Measurements from ENCODE around the gene SLC2A9.
A peak's percentile ranks its signal among the peaks of the same experiment; 100 is the strongest.

The SLC2A9 gene

GRCh38 chr4:10023050-10023419 is 1.7 kb upstream of the SLC2A9 start:
- in situ Hi-C loops (cut with HindIII; ENCODE audit: low pct_unique_long_range_greater_than_20kb, low sequenced_read_pairs) = no loop called here
- no peak for DNase-seq (ENCODE audit: low read depth in 1 of 2, low spot score in 1 of 2)
- TF ChIP-seq JUND (IDR thresholded peaks at IDR 0.05; ENCODE audit: low read depth) = no peak

GRCh38 chr4:10022346-10023049 is 1.2 kb upstream of the SLC2A9 start:
- no peak for TF ChIP-seq JUND (IDR thresholded peaks at IDR 0.05; ENCODE audit: low read depth)
- in situ Hi-C loops (cut with HindIII; ENCODE audit: low pct_unique_long_range_greater_than_20kb, low sequenced_read_pairs) = no loop called here
- DNase-seq (ENCODE audit: low read depth in 1 of 2, low spot score in 1 of 2) = no peak

- in situ Hi-C loops (cut with HindIII; ENCODE audit: low pct_unique_long_range_greater_than_20kb, low sequenced_read_pairs) = no loop called here
- no peak for DNase-seq (ENCODE audit: low read depth in 1 of 2, low spot score in 1 of 2)
- no peak for TF ChIP-seq JUND (IDR thresholded peaks at IDR 0.05; ENCODE audit: low read depth)
Measured at GRCh38 chr4:10021653-10022023, 341 bp upstream of the SLC2A9 start.

- DNase-seq (ENCODE audit: low read depth in 1 of 2, low spot score in 1 of 2) = no peak
- no peak for TF ChIP-seq JUND (IDR thresholded peaks at IDR 0.05; ENCODE audit: low read depth)
- in situ Hi-C loops (cut with HindIII; ENCODE audit: low pct_unique_long_range_greater_than_20kb, low sequenced_read_pairs) = no loop called here
Measured at GRCh38 chr4:10020106-10020505, 1.2 kb downstream of the SLC2A9 start.

GRCh38 chr4:10019521-10020051 is 1.7 kb downstream of the SLC2A9 start:
- in situ Hi-C loops (cut with HindIII; ENCODE audit: low pct_unique_long_range_greater_than_20kb, low sequenced_read_pairs) = no loop called here
- no peak for TF ChIP-seq JUND (IDR thresholded peaks at IDR 0.05; ENCODE audit: low read depth)
- no peak for DNase-seq (ENCODE audit: low read depth in 1 of 2, low spot score in 1 of 2)

GRCh38 chr4:10018818-10019461 is 2.4 kb downstream of the SLC2A9 start:
- TF ChIP-seq JUND (IDR thresholded peaks at IDR 0.05; ENCODE audit: low read depth) = no peak
- DNase-seq (ENCODE audit: low read depth in 1 of 2, low spot score in 1 of 2) = peak; percentile 79 to 89
- in situ Hi-C loops (cut with HindIII; ENCODE audit: low pct_unique_long_range_greater_than_20kb, low sequenced_read_pairs) = no loop called here

- DNase-seq (ENCODE audit: low read depth in 1 of 2, low spot score in 1 of 2) = no peak
- in situ Hi-C loops (cut with HindIII; ENCODE audit: low pct_unique_long_range_greater_than_20kb, low sequenced_read_pairs) = no loop called here
- TF ChIP-seq JUND (IDR thresholded peaks at IDR 0.05; ENCODE audit: low read depth) = no peak
Measured at GRCh38 chr4:10017037-10017893, 4.0 kb downstream of the SLC2A9 start.

- DNase-seq (ENCODE audit: low read depth in 1 of 2, low spot score in 1 of 2) = no peak
- in situ Hi-C loops (cut with HindIII; ENCODE audit: low pct_unique_long_range_greater_than_20kb, low sequenced_read_pairs) = no loop called here
- TF ChIP-seq JUND (IDR thresholded peaks at IDR 0.05; ENCODE audit: low read depth) = no peak
Measured at GRCh38 chr4:10016169-10016568, 5.1 kb downstream of the SLC2A9 start.

- no peak for TF ChIP-seq JUND (IDR thresholded peaks at IDR 0.05; ENCODE audit: low read depth)
- in situ Hi-C loops (cut with HindIII; ENCODE audit: low pct_unique_long_range_greater_than_20kb, low sequenced_read_pairs) = no loop called here
- DNase-seq (ENCODE audit: low read depth in 1 of 2, low spot score in 1 of 2) = peak; percentile 16 to 69
Measured at GRCh38 chr4:10015140-10015753, 6.0 kb downstream of the SLC2A9 start.

GRCh38 chr4:10013722-10014121 is 7.6 kb downstream of the SLC2A9 start:
- peak; percentile 29 to 71 for DNase-seq (ENCODE audit: low read depth in 1 of 2, low spot score in 1 of 2)
- TF ChIP-seq JUND (IDR thresholded peaks at IDR 0.05; ENCODE audit: low read depth) = no peak
- in situ Hi-C loops (cut with HindIII; ENCODE audit: low pct_unique_long_range_greater_than_20kb, low sequenced_read_pairs) = no loop called here

- in situ Hi-C loops (cut with HindIII; ENCODE audit: low pct_unique_long_range_greater_than_20kb, low sequenced_read_pairs) = no loop called here
- TF ChIP-seq JUND (IDR thresholded peaks at IDR 0.05; ENCODE audit: low read depth) = no peak
- DNase-seq (ENCODE audit: low read depth in 1 of 2, low spot score in 1 of 2) = no peak
Measured at GRCh38 chr4:10011885-10012284, 9.4 kb downstream of the SLC2A9 start.

- no peak for TF ChIP-seq JUND (IDR thresholded peaks at IDR 0.05; ENCODE audit: low read depth)
Measured at GRCh38 chr4:10011277-10011676, 10.0 kb downstream of the SLC2A9 start.

More at GRCh38 chr4:10011277-10011676, 10.0 kb downstream of the SLC2A9 start:
- in situ Hi-C loops (cut with HindIII; ENCODE audit: low pct_unique_long_range_greater_than_20kb, low sequenced_read_pairs) = no loop called here
- no peak for DNase-seq (ENCODE audit: low read depth in 1 of 2, low spot score in 1 of 2)
